Skin epidermis (tissue), 12 donors: ENCODE results near the gene HNRNPA1.

ENCODE experiments used
- H3K27ac ChIP-seq, 21 experiments: fragments of 200-600 bp; sonication (generic) in 11 of 21; one replicate each; pipeline ENCODE4 v1.5.0; 2020; ENCODE audit warnings: mild to moderate bottlenecking in 3 of 21, inconsistent platforms in 2 of 21, moderate library complexity in 2 of 21
- H3K4me3 ChIP-seq, 7 experiments: fragments of 200-600 bp; sonication (generic) in 2 of 7; one replicate each; pipeline ENCODE4 v1.5.0; 2020; ENCODE audit warnings: inconsistent platforms in 2 of 7, mild to moderate bottlenecking in 2 of 7, moderate library complexity in 1 of 7

The HNRNPA1 gene

DNA sequence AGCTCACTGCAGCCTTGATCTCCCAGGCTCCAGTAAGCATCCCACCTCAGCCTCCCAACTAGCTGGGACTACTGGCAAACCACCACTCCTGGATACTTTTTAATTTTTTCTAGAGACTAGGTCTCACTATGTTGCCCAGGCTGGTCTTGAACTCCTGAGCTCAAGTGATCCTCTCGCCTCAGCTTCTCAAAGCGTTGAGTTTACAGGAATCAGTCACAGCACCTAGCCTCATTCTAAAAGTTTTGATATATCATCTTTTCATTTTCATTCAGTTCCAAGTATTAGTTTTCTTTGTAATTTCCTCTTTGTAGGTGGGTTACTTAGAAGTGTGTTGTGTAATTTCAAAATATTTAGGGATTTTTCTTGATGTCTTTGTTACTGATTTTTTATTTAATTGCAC lies 10.2 kb upstream of the HNRNPA1 start:
- H3K4me3 ChIP-seq, result no peak overlapping the region
- no peak overlapping the region for H3K27ac ChIP-seq

DNA sequence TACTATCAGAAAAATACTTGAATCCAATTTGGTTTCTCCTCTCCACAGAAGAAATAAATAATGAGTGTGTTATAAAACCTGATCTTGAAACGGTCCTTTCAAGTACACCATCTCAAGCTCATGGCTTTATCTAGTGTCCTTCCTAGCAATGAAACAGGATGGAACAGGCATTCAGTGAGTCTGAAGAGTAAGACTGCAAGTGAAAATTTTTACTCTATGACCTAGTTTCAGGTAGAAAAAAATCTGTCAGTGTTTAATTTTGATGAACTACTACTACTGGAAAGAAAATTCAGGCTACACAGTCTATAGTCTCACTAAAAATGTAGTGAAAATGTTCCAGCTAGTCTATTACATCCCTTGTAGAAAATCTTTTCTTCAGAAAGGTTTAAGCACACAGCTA lies 8.3 kb upstream of the HNRNPA1 start:
- H3K4me3 ChIP-seq, result no peak overlapping the region
- no peak overlapping the region for H3K27ac ChIP-seq

DNA sequence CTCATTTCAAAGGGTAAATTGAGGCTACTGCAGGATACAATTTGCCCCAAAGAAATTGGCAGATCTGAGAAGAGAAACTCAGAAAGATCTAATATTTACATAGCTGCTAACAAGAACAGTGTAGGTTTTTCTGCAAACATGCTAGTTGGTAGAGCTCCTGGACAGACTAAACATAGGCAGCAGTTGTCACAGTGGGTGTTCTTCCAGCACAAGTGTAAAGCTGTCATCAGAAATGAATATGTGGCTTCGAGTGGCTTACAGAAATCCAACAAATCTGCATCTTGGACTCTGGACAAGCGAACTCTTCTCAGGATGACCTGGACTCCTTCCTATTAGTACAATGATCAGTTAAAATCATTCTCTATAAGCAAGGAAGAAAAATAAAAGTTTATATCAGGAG lies 6.5 kb upstream of the HNRNPA1 start:
- no peak overlapping the region for H3K4me3 ChIP-seq
- H3K27ac ChIP-seq, result no peak overlapping the region

DNA sequence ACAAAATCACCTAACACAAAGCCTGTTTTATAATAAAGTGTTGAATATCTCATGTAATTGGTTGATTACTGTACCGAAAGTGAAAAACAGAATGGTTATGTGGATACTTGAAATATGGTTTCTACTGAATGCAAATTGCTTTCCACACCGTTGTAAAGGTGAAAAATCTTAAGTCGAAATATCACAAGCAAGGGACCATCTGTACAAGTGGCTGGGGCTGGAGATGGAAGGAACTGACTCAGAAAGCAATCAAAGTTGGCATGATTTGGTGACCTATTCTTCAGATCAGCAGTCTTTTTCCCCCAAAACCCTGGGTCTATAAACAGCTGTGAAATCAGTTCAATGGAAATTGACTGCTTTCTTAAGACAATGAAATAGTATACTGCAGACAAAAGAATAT lies 4.2 kb upstream of the HNRNPA1 start:
- H3K4me3 ChIP-seq, result no peak overlapping the region

DNA sequence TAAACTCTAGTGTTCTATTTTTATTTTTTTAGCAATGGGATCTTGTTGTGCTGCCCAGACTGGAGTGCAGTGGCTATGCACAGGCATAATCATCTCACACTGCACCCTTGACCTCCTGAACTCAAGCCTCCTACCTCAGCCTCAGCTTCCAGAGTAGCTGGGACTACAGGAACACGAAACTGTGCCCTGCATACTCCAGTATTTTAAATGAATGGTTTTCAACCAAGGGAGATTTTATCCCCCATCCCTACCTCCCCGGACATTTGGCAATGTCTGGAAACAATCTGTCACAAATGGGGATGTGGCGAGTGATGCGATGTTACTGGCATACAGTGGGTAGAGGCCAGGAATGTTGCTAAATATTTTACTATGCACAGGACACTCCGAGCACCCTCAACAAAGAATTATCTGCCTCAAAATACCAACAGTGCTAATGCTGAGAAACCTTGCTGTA lies 2.7 kb upstream of the HNRNPA1 start:
- Histone ChIP-seq H3K27ac (peak overlapping the region in 14 of 21 experiments; percentile 82 to 97 (median 94)), H3K4me3 (peak overlapping the region in 3 of 7 experiments; percentile 50 to 89 (median 75))

More for the DNA sequence above, 4.2 kb upstream of the HNRNPA1 start:
- no peak overlapping the region for H3K27ac ChIP-seq

DNA sequence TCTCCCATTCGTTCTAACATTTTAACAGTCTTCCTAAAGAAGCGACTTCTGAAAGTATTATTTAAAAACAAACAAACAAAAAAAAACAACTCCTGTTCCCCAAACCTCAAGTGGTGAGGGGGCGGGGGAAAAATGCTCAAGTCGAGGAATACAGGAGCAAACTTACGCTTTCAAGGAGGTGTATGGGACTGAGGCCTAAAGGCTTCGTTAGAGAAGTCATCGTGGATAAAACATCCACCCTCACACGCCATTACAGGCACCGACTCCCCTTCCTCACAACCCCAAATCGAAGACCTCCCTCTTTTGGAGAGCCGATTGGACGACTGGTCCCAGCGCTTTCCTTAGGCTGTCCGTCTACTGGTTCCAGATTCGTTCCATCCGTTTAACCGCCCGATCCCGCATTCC lies 1.3 kb upstream of the HNRNPA1 start:
- H3K4me3 ChIP-seq, result peak overlapping the region; percentile 50 to 90 (median 77)
- peak overlapping the region; percentile 58 to 97 (median 93) for H3K27ac ChIP-seq

DNA sequence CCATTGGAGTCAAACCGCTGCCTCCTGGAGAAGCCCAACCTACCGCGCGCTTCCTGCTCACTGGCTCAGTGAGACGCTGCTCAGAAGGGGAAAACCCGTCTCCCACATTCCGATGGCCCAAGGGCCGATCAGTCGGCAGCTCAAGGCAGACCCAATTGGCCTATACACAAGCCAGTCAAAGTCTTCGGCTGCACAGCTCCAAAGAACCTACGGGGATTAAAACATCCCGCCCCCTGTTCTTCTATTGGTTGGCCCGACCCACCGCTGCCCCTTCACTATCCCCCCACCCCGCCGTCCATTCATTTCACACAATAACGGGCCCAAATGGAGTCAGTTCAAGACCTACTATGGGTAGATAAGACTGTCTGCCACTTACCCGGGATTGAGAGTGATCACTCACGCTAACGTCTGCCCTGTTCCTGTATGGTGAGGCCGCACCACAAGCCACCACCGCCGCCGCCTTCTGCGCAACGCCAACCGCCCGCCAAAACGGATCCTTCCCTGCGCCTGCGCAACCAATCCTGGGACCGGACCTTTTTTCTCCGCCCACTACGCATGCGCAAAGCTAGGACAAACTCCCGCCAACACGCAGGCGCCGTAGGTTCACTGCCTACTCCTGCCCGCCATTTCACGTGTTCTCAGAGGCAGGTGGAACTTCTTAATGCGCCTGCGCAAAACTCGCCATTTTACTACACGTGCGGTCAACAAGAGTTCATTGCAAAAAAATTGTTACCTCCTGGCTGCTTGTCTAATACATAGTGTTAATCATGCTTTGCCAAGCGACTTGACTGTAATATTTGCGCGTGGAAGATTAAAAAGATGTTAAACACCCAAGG lies 676 bp upstream of the HNRNPA1 start, which contains the start of gene CBX5:
CBX5 (minus strand) TSS at position 491 of the 836 bp plus-strand sequence. CDS start 22,472 bp downstream, outside the sequence.
- Histone ChIP-seq H3K4me3 (peak within 1 kb of the TSS; percentile 50 to 90 (median 83)), H3K27ac (peak within 1 kb of the TSS; percentile 58 to 97 (median 93))

DNA sequence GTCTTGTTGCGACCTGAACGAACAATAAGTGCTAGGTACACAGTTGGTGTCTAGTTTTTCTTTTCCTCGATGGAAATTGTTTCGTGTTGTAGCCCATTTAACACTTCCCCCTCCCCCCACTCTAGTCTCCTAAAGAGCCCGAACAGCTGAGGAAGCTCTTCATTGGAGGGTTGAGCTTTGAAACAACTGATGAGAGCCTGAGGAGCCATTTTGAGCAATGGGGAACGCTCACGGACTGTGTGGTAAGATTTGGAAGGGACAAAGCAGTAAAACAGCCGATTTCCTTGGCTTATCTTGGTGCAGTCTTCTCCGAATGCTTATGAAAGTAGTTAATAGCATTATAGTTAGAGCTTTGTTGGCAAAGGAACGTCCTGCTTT lies 724 bp downstream of the HNRNPA1 start:
- H3K4me3 ChIP-seq, result peak overlapping the region; percentile 50 to 90 (median 83)
- peak overlapping the region; percentile 35 to 97 (median 93) for H3K27ac ChIP-seq

DNA sequence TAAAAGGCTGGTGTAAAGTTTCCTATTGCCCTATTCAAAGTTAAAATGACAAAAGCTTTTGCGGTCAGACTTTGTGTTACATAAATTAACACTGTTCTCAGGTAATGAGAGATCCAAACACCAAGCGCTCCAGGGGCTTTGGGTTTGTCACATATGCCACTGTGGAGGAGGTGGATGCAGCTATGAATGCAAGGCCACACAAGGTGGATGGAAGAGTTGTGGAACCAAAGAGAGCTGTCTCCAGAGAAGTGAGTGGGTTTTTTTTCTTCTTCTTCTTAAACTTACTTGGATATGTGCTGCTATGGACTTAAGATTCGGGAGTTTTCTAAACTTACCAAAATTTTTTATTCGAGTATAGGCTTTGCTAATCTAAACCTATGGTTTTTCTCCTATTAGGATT lies 1.2 kb downstream of the HNRNPA1 start:
- Histone ChIP-seq H3K27ac (peak overlapping the region in 18 of 21 experiments; percentile 82 to 97 (median 93)), H3K4me3 (peak overlapping the region; percentile 50 to 90 (median 83))

DNA sequence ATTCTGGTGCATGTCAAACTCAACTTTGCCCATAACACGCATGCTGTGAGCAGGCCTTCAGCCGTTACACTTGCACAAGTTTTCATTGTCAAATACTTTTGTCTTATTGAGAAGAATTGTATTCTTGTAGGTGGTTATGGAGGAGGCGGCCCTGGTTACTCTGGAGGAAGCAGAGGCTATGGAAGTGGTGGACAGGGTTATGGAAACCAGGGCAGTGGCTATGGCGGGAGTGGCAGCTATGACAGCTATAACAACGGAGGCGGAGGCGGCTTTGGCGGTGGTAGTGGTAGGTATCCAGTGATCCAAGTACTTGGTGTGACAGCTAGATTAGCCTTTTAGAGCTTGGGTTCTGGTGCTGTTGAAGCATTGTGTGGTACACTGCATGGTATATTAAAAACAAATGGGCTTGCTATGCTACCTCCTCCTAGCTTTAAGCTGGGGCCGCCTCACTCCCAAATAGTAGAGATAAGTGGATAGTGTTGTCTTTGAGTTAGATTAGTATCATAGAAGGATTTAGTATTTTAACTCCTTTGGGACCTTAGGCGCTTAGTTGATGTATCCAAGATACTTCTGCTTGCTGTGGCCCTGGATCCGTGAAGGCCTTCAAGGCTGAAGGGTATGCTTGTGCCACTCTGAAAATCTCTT lies 2.5 kb downstream of the HNRNPA1 start:
- H3K4me3 ChIP-seq, result peak overlapping the region; percentile 50 to 90 (median 83)
- peak overlapping the region in 5 of 21 experiments; percentile 19 to 41 (median 37) for H3K27ac ChIP-seq

DNA sequence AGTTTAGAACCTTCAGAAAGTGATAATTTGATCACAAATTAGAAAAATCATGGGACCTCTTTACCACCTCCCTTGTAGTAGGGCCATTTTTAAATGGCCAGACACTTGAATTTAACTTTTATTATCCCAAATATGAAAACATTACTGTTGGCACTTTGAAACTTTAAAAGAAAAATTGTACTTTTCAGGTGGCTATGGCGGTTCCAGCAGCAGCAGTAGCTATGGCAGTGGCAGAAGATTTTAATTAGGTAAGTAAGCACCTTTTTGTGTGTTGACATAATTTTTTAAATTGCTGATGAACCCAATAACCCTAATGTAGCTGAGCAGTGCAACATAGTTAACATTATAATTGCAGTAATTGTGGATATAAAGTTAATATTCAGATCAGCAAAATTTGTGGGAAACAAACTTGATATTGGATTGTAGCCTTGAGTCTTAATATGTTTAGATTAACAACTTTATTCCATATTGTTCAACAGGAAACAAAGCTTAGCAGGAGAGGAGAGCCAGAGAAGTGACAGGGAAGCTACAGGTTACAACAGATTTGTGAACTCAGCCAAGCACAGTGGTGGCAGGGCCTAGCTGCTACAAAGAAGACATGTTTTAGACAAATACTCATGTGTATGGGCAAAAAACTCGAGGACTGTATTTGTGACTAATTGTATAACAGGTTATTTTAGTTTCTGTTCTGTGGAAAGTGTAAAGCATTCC lies 3.7 kb downstream of the HNRNPA1 start:
- H3K4me3 ChIP-seq, result peak overlapping the region in 4 of 7 experiments; percentile 14 to 90 (median 82)

DNA sequence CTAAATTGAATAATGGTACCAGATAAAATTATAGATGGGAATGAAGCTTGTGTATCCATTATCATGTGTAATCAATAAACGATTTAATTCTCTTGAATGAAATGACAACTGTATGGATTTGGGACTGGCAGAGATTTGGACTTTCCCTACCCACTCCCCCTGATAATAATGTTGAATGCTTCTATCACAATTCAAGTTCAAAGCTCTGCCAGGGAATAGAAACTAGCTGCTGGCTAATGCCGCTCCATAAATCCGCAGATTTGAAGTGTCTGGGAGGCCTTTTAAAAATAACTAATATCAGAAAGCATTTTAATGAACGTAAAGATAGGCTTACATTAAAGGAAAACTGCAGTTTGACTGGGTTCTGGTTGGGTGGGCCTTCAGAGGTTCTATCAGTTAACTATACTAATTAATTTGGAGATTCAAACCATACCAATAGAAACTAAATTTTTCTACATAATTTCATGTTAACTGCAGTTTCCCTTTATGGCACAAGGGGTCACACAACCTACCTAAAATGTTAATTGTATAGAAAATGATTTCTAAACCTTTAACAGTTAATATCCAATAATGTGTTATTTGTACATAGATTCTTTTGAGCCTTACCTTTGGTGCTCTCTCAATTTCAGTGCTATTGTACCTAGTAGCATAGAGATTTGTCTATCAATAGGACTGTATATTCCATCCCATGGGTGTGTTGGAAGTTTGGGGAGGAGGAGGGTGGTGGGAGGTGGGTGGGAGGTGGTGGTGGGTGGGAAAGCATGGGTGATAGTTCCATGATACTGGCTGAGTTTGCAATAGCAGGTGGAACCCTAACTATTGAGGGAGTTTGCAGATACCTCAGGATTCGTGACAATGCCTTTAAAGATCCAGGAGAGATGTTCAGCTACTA lies 4.9 kb downstream of the HNRNPA1 start:
- peak overlapping the region in 2 of 21 experiments; percentile 12 to 31 for H3K27ac ChIP-seq
- H3K4me3 ChIP-seq, result peak overlapping the region in 1 of 7 experiments; percentile 25

More for the DNA sequence above, 3.7 kb downstream of the HNRNPA1 start:
- H3K27ac ChIP-seq, result peak overlapping the region in 2 of 21 experiments; percentile 19 to 20

DNA sequence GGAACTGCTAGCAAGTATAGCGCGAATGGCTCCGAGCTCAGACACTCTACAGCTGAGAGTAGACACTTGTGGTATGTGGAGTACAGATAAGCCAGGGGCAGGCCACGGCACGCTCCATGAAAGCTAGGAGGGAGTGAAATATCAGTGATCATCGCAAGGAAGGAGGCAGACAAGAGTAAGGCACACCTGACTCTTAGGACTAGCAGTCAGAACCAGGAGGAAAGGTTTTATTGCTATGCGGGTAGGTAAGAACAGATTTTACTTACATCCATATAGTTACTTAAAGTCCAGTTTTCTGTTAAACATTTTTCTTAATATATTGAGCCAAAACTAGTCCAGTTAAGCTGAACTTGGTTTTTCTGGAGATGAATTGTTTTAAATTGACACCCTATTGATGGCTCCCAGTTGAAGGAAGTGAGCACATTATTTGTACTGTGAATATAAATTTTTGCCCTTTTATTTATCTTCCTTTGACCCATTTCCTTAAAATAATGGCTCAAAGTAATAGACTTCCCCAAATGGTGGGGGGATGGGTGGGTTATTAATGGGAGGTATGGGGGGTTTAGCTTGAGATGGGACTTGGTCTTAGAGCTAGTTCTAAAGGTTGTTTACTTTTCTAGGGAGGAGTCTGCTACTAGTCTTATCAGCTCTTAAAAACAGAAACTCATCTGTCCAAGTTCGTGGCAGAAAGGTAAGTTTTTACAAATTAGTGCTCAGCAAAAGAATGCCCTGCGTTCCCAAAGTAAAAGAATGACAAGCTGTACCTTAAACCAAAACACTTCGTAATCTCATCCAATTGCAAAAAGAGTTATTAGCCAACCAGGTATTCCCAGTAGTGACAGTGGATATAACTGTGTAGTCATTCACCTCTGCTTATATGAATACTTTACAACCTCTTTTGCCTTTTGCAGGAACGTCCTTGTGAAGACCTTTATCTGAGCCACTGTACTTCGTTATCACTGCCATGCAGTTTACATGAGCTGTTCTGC lies 5.8 kb downstream of the HNRNPA1 start:
- no peak overlapping the region for H3K4me3 ChIP-seq
- peak overlapping the region in 2 of 21 experiments; percentile 12 to 31 for H3K27ac ChIP-seq

DNA sequence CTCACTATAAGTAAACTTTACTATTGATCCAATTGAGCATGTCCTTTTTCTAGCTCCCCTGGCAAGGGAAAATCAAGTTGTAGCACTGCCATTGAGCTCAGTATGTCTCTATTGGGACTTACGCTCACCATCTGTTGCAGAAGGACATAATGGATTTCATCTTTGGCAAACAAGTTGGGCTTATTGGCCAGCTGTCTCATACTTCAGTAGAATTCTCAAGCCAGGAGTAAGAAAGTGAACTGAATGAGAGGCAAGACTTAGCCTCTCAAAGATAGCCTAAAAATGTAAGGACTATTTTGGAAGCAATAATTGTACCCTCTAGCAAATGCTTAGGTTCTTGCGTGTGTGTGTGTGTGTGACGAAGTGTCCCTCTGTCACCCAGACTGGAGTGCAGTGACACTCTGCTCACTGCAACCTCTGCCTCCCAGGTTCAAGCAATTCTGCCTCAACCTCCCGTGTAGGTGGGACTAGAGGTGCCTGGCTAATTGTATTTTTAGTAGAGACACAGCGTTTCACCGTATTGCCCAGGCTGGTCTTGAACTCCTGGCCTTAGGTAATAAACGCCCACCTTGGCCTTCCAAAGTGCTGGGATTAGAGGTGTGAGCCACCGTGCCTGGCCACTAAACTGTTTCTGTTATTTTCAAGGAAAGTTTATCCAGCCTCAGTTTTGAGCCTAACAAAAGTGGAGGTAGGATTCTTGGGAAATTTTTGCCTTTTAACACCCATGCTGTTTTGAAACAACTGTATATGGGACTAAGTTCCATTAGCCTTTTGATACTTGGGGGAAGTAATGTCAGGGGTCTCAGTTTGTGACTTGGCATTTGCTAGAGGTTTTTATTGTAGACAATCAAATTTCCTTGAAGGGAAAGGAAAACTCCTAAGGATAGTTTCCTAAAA lies 7.0 kb downstream of the HNRNPA1 start:
- Histone ChIP-seq H3K27ac (no peak overlapping the region), H3K4me3 (no peak overlapping the region)

DNA sequence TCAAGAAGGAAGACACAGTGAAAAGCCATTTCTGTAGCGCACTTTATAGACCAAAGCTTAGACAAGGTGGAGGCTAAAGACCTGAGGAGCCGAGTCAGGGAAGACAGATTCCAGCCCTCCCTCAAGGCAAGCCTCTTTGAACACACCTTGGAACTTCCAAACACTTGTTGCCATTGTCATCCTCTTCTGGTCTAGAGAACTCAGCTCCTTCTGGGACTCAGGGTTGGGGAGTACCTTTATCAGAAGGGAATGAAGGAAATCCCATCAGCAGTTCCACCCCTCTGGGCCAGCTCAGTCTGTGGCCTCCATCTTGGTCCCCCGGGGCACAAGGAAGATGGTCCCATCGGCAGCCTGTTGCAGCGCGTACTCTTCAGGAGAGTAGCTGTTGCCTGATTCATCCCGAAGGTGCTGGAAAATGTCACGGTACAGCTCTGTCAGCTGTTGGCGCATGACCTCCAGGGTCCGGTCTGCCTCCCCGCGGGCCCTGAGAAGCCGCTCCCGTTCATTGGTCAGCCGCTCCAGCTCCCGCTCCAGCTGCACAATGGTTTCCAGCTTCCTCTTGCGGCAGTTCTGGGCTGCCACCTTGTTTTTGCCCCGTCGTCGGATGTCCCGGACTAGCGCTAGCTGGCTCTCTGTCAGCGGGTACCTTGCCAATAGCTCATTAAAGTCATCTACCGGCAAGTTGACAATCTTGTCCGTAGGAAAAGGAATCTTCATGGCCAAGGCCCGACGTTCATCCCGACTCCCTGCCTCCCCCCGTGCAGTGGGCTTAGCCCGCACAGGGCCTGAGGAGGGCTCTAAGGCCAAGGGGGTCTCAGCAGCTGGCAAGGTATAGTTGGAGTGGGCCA lies 11.8 kb downstream of the HNRNPA1 start:
- Histone ChIP-seq H3K4me3 (no peak overlapping the region), H3K27ac (no peak overlapping the region)

DNA sequence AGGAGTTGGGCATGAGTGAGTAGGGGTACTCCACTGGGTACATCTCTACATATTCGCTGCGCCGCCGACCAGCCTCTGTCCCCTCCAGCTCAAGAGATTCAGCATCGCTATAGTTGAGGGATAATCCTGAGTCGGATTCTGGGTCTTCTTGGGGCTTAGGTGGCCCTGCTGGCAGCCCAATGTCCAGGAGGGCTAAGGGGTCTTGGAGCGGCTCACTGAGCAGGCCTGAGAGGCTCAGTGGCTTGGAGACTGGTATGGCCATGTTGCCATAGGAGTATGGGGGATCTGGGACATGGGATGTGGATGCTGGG lies 12.4 kb downstream of the HNRNPA1 start:
- no peak overlapping the region for H3K4me3 ChIP-seq
- no peak overlapping the region for H3K27ac ChIP-seq
